H9 (cell line): ENCODE results near the gene TSEN34. TPM values are rescaled to one million over a fixed set of nuclear protein-coding genes. Genes with fewer than 3 reads are reported as not detected.

Experiments
- DNase-seq: peaks from one replicate; pipeline ENCODE4 v3.0.0-alpha.2; 2017
- H2AFZ ChIP-seq: one replicate; pipeline ENCODE4 v1.6.1; 2013; ENCODE audit warnings: mild to moderate bottlenecking, low read length, control low read depth, moderate library complexity
- H2AK5ac ChIP-seq: 2 replicates; pipeline ENCODE4 v1.6.1; 2013; ENCODE audit warnings: low read length, control low read depth, mixed read lengths; ENCODE audit not compliant: insufficient read length
- H2BK120ac ChIP-seq: one replicate; pipeline ENCODE4 v1.6.1; 2013; ENCODE audit warnings: low read depth, mild to moderate bottlenecking, low read length, control low read depth, inconsistent platforms; ENCODE audit not compliant: poor library complexity, severe bottlenecking
- H2BK12ac ChIP-seq: 2 replicates; pipeline ENCODE4 v1.6.1; 2013; ENCODE audit warnings: low read length, control low read depth, mixed read lengths, low read depth; ENCODE audit not compliant: insufficient read length
- H2BK15ac ChIP-seq: 2 replicates; pipeline ENCODE4 v1.6.1; 2013; ENCODE audit warnings: low read depth, low read length, control low read depth
- H2BK20ac ChIP-seq: one replicate; pipeline ENCODE4 v1.6.1; 2013; ENCODE audit warnings: low read depth, mild to moderate bottlenecking, low read length, control low read depth, inconsistent platforms; ENCODE audit not compliant: poor library complexity, severe bottlenecking
- H2BK5ac ChIP-seq: 2 replicates; pipeline ENCODE4 v1.6.1; 2013; ENCODE audit warnings: low read length, control low read depth, mixed read lengths; ENCODE audit not compliant: insufficient read length
- H3K14ac ChIP-seq: 2 replicates; pipeline ENCODE4 v1.6.1; 2013; ENCODE audit warnings: low read length, control low read depth; ENCODE audit not compliant: insufficient read depth
- H3K18ac ChIP-seq: 2 replicates; pipeline ENCODE4 v1.6.1; 2013; ENCODE audit warnings: low read depth, mild to moderate bottlenecking, mixed read lengths, low read length, control low read depth; ENCODE audit not compliant: insufficient read length
- H3K23ac ChIP-seq: 2 replicates; pipeline ENCODE4 v1.6.1; 2013; ENCODE audit warnings: low read length, control low read depth, mixed read lengths, low read depth; ENCODE audit not compliant: insufficient read length
- H3K23me2 ChIP-seq: 2 replicates; pipeline ENCODE4 v1.6.1; 2013; ENCODE audit warnings: low read depth, mild to moderate bottlenecking, mixed read lengths, low read length, control low read depth; ENCODE audit not compliant: insufficient read length, poor library complexity, severe bottlenecking
- H3K27ac ChIP-seq: 2 replicates; pipeline ENCODE4 v1.5.1; 2013; ENCODE audit warnings: low read length, control low read depth, mixed read lengths, low read depth; ENCODE audit not compliant: insufficient read length
- H3K27me3 ChIP-seq: 2 replicates; pipeline ENCODE4 v1.6.1; 2013; ENCODE audit warnings: low read length, control low read depth, inconsistent platforms; ENCODE audit not compliant: insufficient read depth
- H3K4ac ChIP-seq: 2 replicates; pipeline ENCODE4 v1.6.1; 2013; ENCODE audit warnings: low read depth, mild to moderate bottlenecking, control low read depth, inconsistent platforms, low read length, moderate library complexity
- H3K4me1 ChIP-seq: 2 replicates; pipeline ENCODE4 v1.6.1; 2013; ENCODE audit warnings: low read length, control low read depth, inconsistent platforms; ENCODE audit not compliant: insufficient read depth
- H3K4me2 ChIP-seq: 2 replicates; pipeline ENCODE4 v1.6.1; 2013; ENCODE audit warnings: low read length, control low read depth, mixed read lengths; ENCODE audit not compliant: insufficient read length, insufficient read depth
- H3K56ac ChIP-seq: 2 replicates; pipeline ENCODE4 v1.6.1; 2013; ENCODE audit warnings: low read depth, mild to moderate bottlenecking, mixed read lengths, low read length, control low read depth; ENCODE audit not compliant: insufficient read length
- H3K79me1 ChIP-seq: 2 replicates; pipeline ENCODE4 v1.6.1; 2013; ENCODE audit warnings: low read depth, mild to moderate bottlenecking, moderate library complexity, low read length, control low read depth, inconsistent platforms; ENCODE audit not compliant: insufficient read depth, poor library complexity, severe bottlenecking
- H3K79me2 ChIP-seq: 2 replicates; pipeline ENCODE4 v1.6.1; 2013; ENCODE audit warnings: low read length, control low read depth, inconsistent platforms; ENCODE audit not compliant: insufficient read depth
- H3K9ac ChIP-seq: 2 replicates; pipeline ENCODE4 v1.6.1; 2013; ENCODE audit warnings: low read length, control low read depth, mixed read lengths; ENCODE audit not compliant: insufficient read length; ENCODE audit errors: extremely low read depth
- H3K9me3 ChIP-seq: one replicate; pipeline ENCODE4 v1.6.1; 2013; ENCODE audit warnings: low read depth, low read length, inconsistent platforms; ENCODE audit not compliant: control insufficient read depth
- H3T11ph ChIP-seq: one replicate; pipeline ENCODE4 v1.6.1; 2013; ENCODE audit warnings: mild to moderate bottlenecking, low read length, control low read depth, inconsistent platforms
- H4K20me1 ChIP-seq: one replicate; pipeline ENCODE4 v1.6.1; 2013; ENCODE audit not compliant: control insufficient read depth, insufficient read length, insufficient read depth
- H4K5ac ChIP-seq: 2 replicates; pipeline ENCODE4 v1.6.1; 2013; ENCODE audit warnings: low read depth, mild to moderate bottlenecking, mixed read lengths, low read length, control low read depth; ENCODE audit not compliant: insufficient read length
- H4K8ac ChIP-seq: replicated peaks from 2 replicates; pipeline ENCODE4 v1.6.1; 2013; ENCODE audit warnings: low read length, control low read depth, mixed read lengths, low read depth; ENCODE audit not compliant: insufficient read length
- H4K91ac ChIP-seq: 2 replicates; pipeline ENCODE4 v1.6.1; 2013; ENCODE audit warnings: low read depth, mild to moderate bottlenecking, moderate library complexity, mixed read lengths, low read length, control low read depth; ENCODE audit not compliant: insufficient read length
- H3K27ac Mint-ChIP-seq, 3 experiments: 2 replicates in 2 of 3; 3 replicates in 1 of 3; pipeline ENCODE4 v1.8.0; 2020 to 2021; ENCODE audit warnings: mixed read lengths in 3 of 3, mild to moderate bottlenecking in 1 of 3, moderate library complexity in 1 of 3
- H3K27me3 Mint-ChIP-seq: 2 replicates; pipeline ENCODE4 v1.8.0; 2021; ENCODE audit warnings: low read depth, mild to moderate bottlenecking, moderate library complexity, mixed read lengths
- H3K36me3 Mint-ChIP-seq, 3 experiments: 2 replicates in 2 of 3; 3 replicates in 1 of 3; pipeline ENCODE4 v1.8.0; 2020 to 2021; ENCODE audit warnings: low read depth in 3 of 3, mixed read lengths in 3 of 3; ENCODE audit not compliant: insufficient read depth in 1 of 3
- H3K4me1 Mint-ChIP-seq, 2 experiments: 2 replicates each; pipeline ENCODE4 v1.8.0; 2020; ENCODE audit warnings: mixed read lengths in 2 of 2
- H3K4me3 Mint-ChIP-seq, 2 experiments: 2 replicates in 1 of 2; 3 replicates in 1 of 2; pipeline ENCODE4 v1.8.0; 2020 to 2021; ENCODE audit warnings: mild to moderate bottlenecking in 2 of 2, mixed read lengths in 2 of 2, moderate library complexity in 1 of 2
- H3K9me3 Mint-ChIP-seq, 2 experiments: 2 replicates in 1 of 2; 3 replicates in 1 of 2; pipeline ENCODE4 v1.8.0; 2020; ENCODE audit warnings: mild to moderate bottlenecking in 2 of 2, mixed read lengths in 2 of 2, moderate library complexity in 1 of 2
- WGBS: extraction: QIAGEN DNeasy Blood & Tissue Kit; methylation state at CpG from one replicate; pipeline ENCODE4 v1.1.7; 2013; ENCODE audit warnings: missing lambda C conversion rate, low lambda C conversion rate, mixed read lengths; ENCODE audit not compliant: insufficient read length; ENCODE audit errors: extremely low coverage; 5-methylcytosine and 5-hydroxymethylcytosine counted together
- total RNA-seq: library from RNA; stranded (reverse); gene quantifications from 2 replicates; pipeline ENCODE4 v1.2.1, GENCODE V29; 2021
- TF ChIP-seq, protein P1 (sequence below): fragments of 200-600 bp; sonication (generic); conservative IDR thresholded peaks from 3 replicates; pipeline ENCODE4 v1.8.0; 2021; ENCODE audit warnings: antibody characterized with exemption, mild to moderate bottlenecking

The TSEN34 gene
- total RNA-seq, 1 experiment from 2014 or later, result 28.3 TPM

- Histone ChIP-seq H3K9ac (no peak overlapping the region), H3K18ac (no peak overlapping the region), H3K9me3 (no peaks in the 10 kb centered on the region), H4K91ac (no peak overlapping the region), H3K79me1 (no peaks in the 10 kb centered on the region), H3K23ac (no peak overlapping the region), H3K4ac (no peak overlapping the region), H4K20me1 (no peaks in the 10 kb centered on the region), H2BK120ac (no peak overlapping the region), H3T11ph (no peak overlapping the region), H2AK5ac (no peak overlapping the region), H3K27me3 (no peaks in the 10 kb centered on the region), H3K4me2 (no peak overlapping the region), H2BK15ac (no peak overlapping the region), H3K4me1 (no peaks in the 10 kb centered on the region), H2BK12ac (no peak overlapping the region), H3K14ac (no peak overlapping the region), H4K5ac (no peak overlapping the region), H2BK20ac (no peak overlapping the region), H3K56ac (no peak overlapping the region), H3K27ac (no peak overlapping the region), H3K23me2 (no peaks in the 10 kb centered on the region), H3K79me2 (no peaks in the 10 kb centered on the region), H4K8ac (no peak overlapping the region), H2BK5ac (no peak overlapping the region), H2AFZ (no peak overlapping the region)
- TF ChIP-seq, protein P1, sequence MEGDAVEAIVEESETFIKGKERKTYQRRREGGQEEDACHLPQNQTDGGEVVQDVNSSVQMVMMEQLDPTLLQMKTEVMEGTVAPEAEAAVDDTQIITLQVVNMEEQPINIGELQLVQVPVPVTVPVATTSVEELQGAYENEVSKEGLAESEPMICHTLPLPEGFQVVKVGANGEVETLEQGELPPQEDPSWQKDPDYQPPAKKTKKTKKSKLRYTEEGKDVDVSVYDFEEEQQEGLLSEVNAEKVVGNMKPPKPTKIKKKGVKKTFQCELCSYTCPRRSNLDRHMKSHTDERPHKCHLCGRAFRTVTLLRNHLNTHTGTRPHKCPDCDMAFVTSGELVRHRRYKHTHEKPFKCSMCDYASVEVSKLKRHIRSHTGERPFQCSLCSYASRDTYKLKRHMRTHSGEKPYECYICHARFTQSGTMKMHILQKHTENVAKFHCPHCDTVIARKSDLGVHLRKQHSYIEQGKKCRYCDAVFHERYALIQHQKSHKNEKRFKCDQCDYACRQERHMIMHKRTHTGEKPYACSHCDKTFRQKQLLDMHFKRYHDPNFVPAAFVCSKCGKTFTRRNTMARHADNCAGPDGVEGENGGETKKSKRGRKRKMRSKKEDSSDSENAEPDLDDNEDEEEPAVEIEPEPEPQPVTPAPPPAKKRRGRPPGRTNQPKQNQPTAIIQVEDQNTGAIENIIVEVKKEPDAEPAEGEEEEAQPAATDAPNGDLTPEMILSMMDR, result no peak
- Mint-ChIP-seq H3K4me3 (no peak overlapping the region), H3K27ac (no peak overlapping the region), H3K27me3 (no peaks in the 10 kb centered on the region; the same call in 1 of the 2 replicates), H3K9me3 (no peaks in the 10 kb centered on the region), H3K36me3 (peaks cover 53 to 90% (median 87%) of the 10 kb centered on the region in 3 experiments), H3K4me1 (no peaks in the 10 kb centered on the region)
- no CpG with 5 or more reads among the region's 12 CpGs for whole genome bisulfite sequencing
- no peak for DNase-seq
Measured at GRCh38 chr19:54152267-54152666, 38.8 kb upstream of the TSEN34 start.
